D721Med (cell line): Measurements from ENCODE around the gene FH.

Experiments used
- DNase-seq: peaks from one replicate; pipeline ENCODE4 v3.0.0; 2011; ENCODE audit warnings: low spot score; ENCODE audit not compliant: insufficient read length
- FAIRE-seq: peaks from 2 replicates; lab custom pipeline; 2011; peaks lifted over from hg19 to GRCh38; lab: Jason Lieb, UNC
- TF ChIP-seq, protein P1 (sequence below): IDR thresholded peaks from 2 replicates; pipeline ENCODE4 v1.5.1; 2012; ENCODE audit warnings: mild to moderate bottlenecking, control low read depth; ENCODE audit not compliant: insufficient read depth; ENCODE audit errors: missing control alignments

FH gene

DNA sequence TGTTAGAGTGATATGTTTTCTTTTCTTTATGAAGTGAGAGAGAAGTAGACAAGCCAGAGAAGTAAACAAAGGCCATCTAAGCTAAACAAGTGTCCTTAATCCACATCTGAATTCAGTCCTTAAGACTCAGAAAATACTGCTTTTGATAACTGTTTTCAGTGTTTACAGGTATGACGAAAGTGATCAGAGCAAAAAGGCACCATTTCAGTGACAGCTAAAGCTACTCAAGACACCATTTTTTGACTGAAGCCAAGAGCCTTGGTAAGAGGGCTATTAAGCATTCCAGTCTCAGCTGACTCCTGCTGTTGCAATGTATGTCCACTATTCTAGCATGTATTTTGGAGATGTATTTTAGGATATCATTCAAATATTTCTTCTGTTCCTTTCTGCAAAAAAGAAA is 16.7 kb upstream of the FH start:
- FAIRE-seq: no peak

DNA sequence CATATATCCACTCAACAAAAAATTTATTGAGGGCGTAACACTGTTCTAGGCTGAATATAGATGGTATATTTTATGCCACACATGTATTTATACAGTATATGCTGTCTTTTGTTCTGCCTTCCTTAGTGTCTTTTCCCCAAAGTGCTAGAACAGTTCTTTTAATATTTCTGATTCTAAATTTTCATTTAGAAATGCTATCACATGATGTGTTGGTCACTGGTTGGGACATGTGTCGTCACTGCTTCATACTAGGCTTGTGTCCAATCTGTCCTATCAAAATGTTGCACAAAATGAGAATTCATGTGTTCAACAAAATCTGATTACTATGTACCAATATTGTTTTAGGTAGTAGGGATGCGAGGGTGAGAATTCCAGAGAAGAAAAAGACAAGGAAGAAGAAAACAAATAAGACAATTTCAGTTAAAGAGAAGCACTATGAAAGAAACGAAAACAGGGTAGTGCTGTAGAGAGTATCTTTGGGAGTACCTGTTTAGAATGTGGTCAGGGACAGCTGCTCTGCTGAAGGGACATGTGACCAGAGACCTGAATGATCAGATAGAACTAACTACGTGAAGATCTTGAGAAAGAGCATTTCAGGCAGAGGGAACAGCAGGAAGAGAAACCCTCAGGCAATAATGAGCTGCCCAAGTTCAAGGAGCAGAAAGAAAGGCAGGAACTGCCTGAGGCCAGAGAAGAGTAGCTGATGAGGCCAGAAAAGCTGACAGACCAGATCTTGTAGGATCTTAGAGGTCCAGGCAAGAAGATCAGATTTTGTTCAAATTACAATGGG is 14.0 kb upstream of the FH start:
- DNase-seq: no peak

More for the DNA sequence above, 16.7 kb upstream of the FH start:
- TF ChIP-seq, protein P1, sequence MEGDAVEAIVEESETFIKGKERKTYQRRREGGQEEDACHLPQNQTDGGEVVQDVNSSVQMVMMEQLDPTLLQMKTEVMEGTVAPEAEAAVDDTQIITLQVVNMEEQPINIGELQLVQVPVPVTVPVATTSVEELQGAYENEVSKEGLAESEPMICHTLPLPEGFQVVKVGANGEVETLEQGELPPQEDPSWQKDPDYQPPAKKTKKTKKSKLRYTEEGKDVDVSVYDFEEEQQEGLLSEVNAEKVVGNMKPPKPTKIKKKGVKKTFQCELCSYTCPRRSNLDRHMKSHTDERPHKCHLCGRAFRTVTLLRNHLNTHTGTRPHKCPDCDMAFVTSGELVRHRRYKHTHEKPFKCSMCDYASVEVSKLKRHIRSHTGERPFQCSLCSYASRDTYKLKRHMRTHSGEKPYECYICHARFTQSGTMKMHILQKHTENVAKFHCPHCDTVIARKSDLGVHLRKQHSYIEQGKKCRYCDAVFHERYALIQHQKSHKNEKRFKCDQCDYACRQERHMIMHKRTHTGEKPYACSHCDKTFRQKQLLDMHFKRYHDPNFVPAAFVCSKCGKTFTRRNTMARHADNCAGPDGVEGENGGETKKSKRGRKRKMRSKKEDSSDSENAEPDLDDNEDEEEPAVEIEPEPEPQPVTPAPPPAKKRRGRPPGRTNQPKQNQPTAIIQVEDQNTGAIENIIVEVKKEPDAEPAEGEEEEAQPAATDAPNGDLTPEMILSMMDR: no peak
- no peak for DNase-seq

DNA sequence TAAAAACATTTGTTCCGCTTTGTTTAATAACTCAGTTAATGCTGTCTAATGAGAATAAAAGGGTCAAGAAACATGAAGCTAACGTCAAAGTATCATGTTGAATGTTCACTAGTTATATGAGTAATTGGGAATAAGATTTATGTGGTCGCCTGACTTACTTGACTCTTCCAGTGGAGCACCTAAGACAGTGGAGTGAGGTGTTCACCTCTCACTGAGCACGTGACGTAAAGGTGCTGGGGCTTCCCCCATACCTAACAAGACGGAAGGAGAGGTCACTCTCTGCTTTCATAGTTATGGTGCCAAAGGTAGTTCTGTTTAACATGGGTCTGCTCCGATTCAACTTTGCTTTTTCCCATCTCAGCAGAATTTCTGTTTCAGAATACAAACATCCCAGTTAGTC is 13.3 kb upstream of the FH start:
- DNase-seq (no peak), FAIRE-seq (no peak)
- TF ChIP-seq, protein P1: no peak

More for the DNA sequence above, 14.0 kb upstream of the FH start:
- FAIRE-seq: no peak
- TF ChIP-seq, protein P1: no peak

DNA sequence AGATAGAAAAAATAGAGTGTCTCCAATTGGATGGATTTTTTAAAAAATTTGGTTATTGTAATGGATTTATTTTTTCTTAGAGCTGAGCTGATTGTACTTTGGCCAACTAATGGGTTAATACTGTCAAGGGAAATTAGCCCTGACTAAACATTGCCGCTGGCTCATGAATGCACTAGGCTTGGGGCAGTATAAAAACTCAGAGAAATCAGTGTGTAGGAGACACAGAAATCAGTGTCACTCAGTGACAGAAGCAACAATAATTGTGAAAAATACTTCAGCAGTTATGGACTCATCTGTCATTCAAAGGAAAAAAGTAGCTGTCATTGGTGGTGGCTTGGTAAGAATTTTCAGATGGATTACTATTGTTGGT is 12.6 kb upstream of the FH start, which contains the start of gene KMO:
TSS of gene KMO (plus strand) at position 217 of the 370 bp plus-strand sequence. CDS start at position 284, 67 bp downstream.
- DNase-seq (no peak), FAIRE-seq (no peak)
- TF ChIP-seq, protein P1: no peak

DNA sequence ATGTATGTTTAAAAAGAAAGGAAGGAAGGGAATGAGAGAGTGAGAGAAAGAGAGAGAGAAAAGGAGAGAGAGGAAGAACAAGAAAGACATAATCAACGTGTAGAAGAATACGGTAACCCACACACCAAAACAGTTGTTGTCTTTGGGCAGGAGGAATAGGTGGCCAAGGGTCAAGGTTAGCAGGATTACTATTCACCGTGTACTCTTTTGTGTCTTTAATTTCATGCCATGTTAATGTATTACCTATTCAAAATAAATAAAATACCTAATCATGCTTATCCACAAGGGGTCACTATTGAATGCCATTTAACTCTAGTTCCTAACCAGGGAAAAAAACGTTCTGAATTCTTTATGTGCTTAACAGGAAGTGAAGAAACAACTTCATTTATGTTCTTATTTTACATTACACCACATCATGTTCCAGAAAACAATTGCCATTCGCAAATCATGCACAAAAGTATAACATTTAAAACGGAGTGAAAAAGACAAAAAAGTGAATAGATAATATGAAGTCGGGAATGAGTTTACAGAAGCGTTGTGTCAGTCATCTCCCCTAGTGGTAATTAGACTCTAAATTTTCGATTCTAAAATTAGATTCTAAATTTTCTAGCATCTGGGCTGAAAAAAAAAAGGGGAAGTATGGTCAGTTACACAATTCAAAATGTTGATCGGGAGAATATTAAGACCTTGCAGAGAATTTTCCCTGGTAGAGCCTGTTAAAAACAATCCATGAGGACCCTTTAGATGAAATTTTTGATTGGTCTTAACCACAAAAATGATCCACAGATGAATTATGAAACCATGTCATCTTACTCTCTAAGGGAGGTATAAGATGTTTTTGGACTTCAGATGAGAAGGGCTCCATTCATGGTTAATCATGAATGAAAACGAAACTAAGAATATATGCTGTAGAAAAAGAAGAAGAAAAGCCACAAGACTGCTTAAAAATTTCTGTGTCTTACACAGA is 11.9 kb upstream of the FH start:
- FAIRE-seq: peak; percentile 94
- no peak for DNase-seq
- TF ChIP-seq, protein P1: peak; percentile 77

DNA sequence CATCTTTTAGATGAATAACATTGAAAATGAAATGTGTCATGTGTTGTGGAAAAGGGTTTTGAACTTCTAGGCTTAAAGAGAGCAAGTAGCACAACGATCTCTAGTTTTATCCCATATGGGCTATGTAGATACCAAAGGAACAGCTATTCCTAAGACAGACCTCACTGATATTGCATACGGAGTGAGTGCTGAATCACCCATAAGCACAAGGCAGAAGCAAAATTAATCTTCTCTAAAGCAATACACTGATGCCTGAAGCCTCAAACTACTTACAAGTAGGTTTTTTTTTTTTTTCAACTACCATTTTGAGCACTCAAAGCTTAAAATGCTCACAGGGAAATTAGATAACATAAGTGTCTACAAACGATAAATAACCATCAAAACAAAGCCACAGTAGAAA is 7.6 kb upstream of the FH start:
- DNase-seq: no peak
- TF ChIP-seq, protein P1: no peak
- FAIRE-seq: peak; percentile 55

DNA sequence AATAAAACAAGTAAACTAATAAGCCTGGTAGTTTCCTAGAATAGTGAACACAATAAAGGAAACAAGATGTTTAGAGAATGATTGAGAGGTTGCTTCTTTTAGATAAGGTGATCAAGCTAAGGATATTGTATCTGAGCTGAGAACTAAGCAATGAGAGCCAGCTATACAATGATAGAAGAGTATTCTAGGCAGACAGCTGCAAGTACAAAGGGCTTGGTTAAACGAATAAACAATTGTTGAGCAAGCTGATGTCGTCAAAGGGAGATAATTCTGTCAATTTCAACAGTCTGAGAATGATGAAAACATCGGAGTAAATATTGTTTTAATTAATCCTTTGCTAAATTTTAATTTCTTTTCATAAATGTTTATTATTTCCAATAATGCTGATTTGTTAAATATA is 5.5 kb upstream of the FH start:
- FAIRE-seq (no peak), DNase-seq (no peak)
- TF ChIP-seq, protein P1: no peak
